Measurements from ENCODE around the gene KRABD2.

Gene KRABD2

DNA sequence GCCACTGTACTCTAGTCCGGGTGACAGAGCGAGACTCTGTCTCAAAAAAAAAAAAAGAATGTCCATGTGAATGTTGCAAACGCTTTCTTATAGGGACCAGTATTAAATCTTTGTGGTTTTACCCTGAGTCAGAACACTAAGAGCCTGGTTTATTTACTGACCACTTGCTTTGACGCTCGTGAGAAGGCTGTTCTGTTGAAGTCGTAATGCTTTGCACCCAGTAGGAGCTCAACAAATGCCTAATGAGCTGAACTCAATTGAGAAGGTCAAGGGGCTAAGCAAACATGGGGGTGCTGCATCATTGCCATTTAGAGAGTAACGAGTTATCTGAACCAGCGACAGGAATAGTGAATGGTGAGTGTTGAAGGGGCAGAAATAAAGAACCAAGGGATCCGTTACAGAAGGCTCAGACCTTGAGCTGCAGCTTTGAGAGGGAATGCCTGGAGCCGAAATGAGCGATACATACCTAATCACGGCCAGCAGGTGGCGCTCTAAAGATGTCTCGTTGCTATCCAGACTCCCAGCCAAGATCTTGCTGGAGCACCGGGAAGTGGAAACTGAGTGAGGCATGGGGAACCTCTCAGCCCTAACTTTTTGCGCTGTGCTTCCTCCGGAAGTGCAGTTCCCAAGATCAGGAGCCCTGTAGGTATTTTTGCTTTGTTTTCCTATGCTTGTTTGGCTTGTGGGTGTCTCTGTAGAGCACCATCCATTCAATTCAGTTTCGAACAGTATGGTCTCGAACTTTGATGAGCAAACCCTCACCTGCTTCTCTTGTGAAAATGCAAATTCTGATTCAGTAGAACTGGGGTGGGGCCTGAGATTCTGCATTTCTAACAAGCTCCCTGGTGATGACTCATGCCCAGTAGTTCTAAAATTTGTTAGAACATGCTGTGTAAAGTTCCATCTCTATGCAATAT is 33.7 kb upstream of the KRABD2 start:
- no peaks in the 10 kb centered on the region for H3K36me3 ChIP-seq (ENCODE audit: control insufficient read depth in 4 of 4, insufficient read depth in 3 of 4, low read depth in 1 of 4, low read length in 3 of 4)
- 25% methylated on average over 19 of the region's 19 CpGs for WGBS
- no peaks in the 10 kb centered on the region for H3K27me3 ChIP-seq (ENCODE audit: control insufficient read depth in 4 of 4, insufficient read depth in 4 of 4, low read length in 3 of 4)
- no peaks in the 10 kb centered on the region for H3K9me3 ChIP-seq (ENCODE audit: control insufficient read depth in 4 of 4, low read length in 3 of 4)
- H3K4me3 ChIP-seq (ENCODE audit: low read depth in 1 of 3, low read length in 3 of 3), result no peak overlapping the region
- peaks cover 0 to 9% (median 8%) of the 10 kb centered on the region in 4 donors for H3K4me1 ChIP-seq (ENCODE audit: control insufficient read depth in 4 of 4, insufficient read depth in 4 of 4, low read length in 3 of 4)
- peak overlapping the region in 1 of 2 donors; percentile 21 for H3K27ac ChIP-seq (ENCODE audit: low read depth in 1 of 2, low read length in 2 of 2)
- peak; percentile 93 for DNase-seq (ENCODE audit: low spot score)
- TF ChIP-seq TAF1 (conservative IDR thresholded peaks at IDR 0.05) (no peak), RAD21 (IDR thresholded peaks at IDR 0.05) (peak; percentile 94 to 96), YY1 (IDR thresholded peaks at IDR 0.05) (no peak), GABPA (IDR thresholded peaks at IDR 0.05 in 1 of 2, conservative IDR thresholded peaks at IDR 0.05 in 1 of 2) (peak in 1 of 2 donors; percentile 8), HNF4A (conservative IDR thresholded peaks at IDR 0.05) (peak in 1 of 2 donors; percentile 40)
- TF ChIP-seq, protein P1, sequence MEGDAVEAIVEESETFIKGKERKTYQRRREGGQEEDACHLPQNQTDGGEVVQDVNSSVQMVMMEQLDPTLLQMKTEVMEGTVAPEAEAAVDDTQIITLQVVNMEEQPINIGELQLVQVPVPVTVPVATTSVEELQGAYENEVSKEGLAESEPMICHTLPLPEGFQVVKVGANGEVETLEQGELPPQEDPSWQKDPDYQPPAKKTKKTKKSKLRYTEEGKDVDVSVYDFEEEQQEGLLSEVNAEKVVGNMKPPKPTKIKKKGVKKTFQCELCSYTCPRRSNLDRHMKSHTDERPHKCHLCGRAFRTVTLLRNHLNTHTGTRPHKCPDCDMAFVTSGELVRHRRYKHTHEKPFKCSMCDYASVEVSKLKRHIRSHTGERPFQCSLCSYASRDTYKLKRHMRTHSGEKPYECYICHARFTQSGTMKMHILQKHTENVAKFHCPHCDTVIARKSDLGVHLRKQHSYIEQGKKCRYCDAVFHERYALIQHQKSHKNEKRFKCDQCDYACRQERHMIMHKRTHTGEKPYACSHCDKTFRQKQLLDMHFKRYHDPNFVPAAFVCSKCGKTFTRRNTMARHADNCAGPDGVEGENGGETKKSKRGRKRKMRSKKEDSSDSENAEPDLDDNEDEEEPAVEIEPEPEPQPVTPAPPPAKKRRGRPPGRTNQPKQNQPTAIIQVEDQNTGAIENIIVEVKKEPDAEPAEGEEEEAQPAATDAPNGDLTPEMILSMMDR (IDR thresholded peaks at IDR 0.05; ENCODE audit: low read depth, low read length, missing input control), result peak; percentile 92
- TF ChIP-seq, protein P2, sequence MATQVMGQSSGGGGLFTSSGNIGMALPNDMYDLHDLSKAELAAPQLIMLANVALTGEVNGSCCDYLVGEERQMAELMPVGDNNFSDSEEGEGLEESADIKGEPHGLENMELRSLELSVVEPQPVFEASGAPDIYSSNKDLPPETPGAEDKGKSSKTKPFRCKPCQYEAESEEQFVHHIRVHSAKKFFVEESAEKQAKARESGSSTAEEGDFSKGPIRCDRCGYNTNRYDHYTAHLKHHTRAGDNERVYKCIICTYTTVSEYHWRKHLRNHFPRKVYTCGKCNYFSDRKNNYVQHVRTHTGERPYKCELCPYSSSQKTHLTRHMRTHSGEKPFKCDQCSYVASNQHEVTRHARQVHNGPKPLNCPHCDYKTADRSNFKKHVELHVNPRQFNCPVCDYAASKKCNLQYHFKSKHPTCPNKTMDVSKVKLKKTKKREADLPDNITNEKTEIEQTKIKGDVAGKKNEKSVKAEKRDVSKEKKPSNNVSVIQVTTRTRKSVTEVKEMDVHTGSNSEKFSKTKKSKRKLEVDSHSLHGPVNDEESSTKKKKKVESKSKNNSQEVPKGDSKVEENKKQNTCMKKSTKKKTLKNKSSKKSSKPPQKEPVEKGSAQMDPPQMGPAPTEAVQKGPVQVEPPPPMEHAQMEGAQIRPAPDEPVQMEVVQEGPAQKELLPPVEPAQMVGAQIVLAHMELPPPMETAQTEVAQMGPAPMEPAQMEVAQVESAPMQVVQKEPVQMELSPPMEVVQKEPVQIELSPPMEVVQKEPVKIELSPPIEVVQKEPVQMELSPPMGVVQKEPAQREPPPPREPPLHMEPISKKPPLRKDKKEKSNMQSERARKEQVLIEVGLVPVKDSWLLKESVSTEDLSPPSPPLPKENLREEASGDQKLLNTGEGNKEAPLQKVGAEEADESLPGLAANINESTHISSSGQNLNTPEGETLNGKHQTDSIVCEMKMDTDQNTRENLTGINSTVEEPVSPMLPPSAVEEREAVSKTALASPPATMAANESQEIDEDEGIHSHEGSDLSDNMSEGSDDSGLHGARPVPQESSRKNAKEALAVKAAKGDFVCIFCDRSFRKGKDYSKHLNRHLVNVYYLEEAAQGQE (IDR thresholded peaks at IDR 0.05), result peak; percentile 11
- no peak overlapping the region for H3K9ac ChIP-seq (ENCODE audit: low read depth in 1 of 2, low read length in 2 of 2)

DNA sequence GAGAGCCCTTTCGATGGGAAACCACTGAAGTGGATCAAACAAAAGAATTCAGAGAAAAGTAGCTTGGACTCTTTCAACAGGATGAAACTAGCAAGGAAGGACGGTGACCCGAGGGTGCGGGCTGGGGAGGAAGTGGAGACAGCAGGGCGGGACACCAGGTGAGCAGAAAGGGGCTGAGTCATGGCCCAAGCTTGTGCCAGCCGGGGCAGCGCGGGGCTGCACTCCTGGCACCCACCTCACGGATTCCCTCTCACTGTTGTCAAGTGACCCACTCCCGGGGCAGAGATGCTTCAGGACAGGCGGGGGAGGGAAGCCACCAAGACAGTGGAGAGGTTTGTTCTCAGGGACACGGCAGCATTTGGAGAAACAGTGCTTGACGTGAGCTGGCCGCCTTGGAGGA is 31.9 kb upstream of the KRABD2 start:
- 76% methylated on average over 14 of the region's 14 CpGs for WGBS
- no peak overlapping the region for H3K4me3 ChIP-seq (ENCODE audit: low read depth in 1 of 3, low read length in 3 of 3)
- no peak for DNase-seq (ENCODE audit: low spot score)
- H3K4me1 ChIP-seq (ENCODE audit: control insufficient read depth in 4 of 4, insufficient read depth in 4 of 4, low read length in 3 of 4), result peaks cover 0 to 9% (median 8%) of the 10 kb centered on the region in 4 donors
- no peaks in the 10 kb centered on the region for H3K36me3 ChIP-seq (ENCODE audit: control insufficient read depth in 4 of 4, insufficient read depth in 3 of 4, low read depth in 1 of 4, low read length in 3 of 4)
- no peaks in the 10 kb centered on the region for H3K27me3 ChIP-seq (ENCODE audit: control insufficient read depth in 4 of 4, insufficient read depth in 4 of 4, low read length in 3 of 4)
- TF ChIP-seq, protein P3, sequence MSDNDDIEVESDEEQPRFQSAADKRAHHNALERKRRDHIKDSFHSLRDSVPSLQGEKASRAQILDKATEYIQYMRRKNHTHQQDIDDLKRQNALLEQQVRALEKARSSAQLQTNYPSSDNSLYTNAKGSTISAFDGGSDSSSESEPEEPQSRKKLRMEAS (IDR thresholded peaks at IDR 0.05), result no peak
- TF ChIP-seq, protein P4, sequence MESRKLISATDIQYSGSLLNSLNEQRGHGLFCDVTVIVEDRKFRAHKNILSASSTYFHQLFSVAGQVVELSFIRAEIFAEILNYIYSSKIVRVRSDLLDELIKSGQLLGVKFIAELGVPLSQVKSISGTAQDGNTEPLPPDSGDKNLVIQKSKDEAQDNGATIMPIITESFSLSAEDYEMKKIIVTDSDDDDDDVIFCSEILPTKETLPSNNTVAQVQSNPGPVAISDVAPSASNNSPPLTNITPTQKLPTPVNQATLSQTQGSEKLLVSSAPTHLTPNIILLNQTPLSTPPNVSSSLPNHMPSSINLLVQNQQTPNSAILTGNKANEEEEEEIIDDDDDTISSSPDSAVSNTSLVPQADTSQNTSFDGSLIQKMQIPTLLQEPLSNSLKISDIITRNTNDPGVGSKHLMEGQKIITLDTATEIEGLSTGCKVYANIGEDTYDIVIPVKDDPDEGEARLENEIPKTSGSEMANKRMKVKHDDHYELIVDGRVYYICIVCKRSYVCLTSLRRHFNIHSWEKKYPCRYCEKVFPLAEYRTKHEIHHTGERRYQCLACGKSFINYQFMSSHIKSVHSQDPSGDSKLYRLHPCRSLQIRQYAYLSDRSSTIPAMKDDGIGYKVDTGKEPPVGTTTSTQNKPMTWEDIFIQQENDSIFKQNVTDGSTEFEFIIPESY (IDR thresholded peaks at IDR 0.05), result no peak
- TF ChIP-seq, protein P2 (IDR thresholded peaks at IDR 0.05), result no peak
- TF ChIP-seq TAF1 (conservative IDR thresholded peaks at IDR 0.05) (no peak), NR2F2 (IDR thresholded peaks at IDR 0.05) (no peak), EGR1 (IDR thresholded peaks at IDR 0.05; ENCODE audit: low read depth in 2 of 2) (no peak), YY1 (IDR thresholded peaks at IDR 0.05) (no peak), RXRA (IDR thresholded peaks at IDR 0.05) (no peak), JUND (IDR thresholded peaks at IDR 0.05) (no peak)
- TF ChIP-seq, protein P5, sequence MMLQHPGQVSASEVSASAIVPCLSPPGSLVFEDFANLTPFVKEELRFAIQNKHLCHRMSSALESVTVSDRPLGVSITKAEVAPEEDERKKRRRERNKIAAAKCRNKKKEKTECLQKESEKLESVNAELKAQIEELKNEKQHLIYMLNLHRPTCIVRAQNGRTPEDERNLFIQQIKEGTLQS (IDR thresholded peaks at IDR 0.05), result no peak
- TF ChIP-seq, protein P1 (IDR thresholded peaks at IDR 0.05; ENCODE audit: low read depth, low read length, missing input control), result no peak
- no peaks in the 10 kb centered on the region for H3K9me3 ChIP-seq (ENCODE audit: control insufficient read depth in 4 of 4, low read length in 3 of 4)
- H3K9ac ChIP-seq (ENCODE audit: low read depth in 1 of 2, low read length in 2 of 2), result no peak overlapping the region
- no peak overlapping the region for H3K27ac ChIP-seq (ENCODE audit: low read depth in 1 of 2, low read length in 2 of 2)

Data from liver (tissue), 8 donors.